C4-2B (cell line): ENCODE measurements around the gene C14orf93.

Experiments
- ZFX ChIP-seq: fragments of 450-650 bp; IDR thresholded peaks from 2 replicates; pipeline ENCODE4 v1.6.1; 2017
- TF ChIP-seq, protein P1 (sequence below): fragments of 450-650 bp; conservative IDR thresholded peaks from 2 replicates; pipeline ENCODE4 v1.5.1; 2017; ENCODE audit warnings: mild to moderate bottlenecking

DNA sequence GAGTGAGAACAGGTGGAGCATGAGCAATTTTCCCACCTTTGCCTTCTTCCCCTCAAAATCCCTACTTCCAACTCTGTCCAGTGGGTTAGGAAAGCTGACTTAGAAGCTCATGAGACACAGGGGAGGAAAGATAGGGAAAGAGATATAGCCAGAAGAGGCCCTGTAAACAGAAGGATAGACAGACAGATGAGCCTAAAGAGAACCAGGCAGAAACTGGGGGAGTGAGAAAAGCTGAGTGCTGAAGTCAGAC, 32.6 kb downstream of the C14orf93 start:
- TF ChIP-seq, protein P1, sequence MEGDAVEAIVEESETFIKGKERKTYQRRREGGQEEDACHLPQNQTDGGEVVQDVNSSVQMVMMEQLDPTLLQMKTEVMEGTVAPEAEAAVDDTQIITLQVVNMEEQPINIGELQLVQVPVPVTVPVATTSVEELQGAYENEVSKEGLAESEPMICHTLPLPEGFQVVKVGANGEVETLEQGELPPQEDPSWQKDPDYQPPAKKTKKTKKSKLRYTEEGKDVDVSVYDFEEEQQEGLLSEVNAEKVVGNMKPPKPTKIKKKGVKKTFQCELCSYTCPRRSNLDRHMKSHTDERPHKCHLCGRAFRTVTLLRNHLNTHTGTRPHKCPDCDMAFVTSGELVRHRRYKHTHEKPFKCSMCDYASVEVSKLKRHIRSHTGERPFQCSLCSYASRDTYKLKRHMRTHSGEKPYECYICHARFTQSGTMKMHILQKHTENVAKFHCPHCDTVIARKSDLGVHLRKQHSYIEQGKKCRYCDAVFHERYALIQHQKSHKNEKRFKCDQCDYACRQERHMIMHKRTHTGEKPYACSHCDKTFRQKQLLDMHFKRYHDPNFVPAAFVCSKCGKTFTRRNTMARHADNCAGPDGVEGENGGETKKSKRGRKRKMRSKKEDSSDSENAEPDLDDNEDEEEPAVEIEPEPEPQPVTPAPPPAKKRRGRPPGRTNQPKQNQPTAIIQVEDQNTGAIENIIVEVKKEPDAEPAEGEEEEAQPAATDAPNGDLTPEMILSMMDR: no peak
- no peak for TF ChIP-seq ZFX
